ENCODE data around the gene ZNF41. TPM values are rescaled to one million over a fixed set of nuclear protein-coding genes. Genes with fewer than 3 reads are reported as not detected.
"Not testable (repeated sequence)": the region's sequence is repeated elsewhere in the genome, so short reads cannot be mapped to it uniquely, and the experiment has no call there.

Gene ZNF41
- total RNA-seq, 1 donor from 2014 or later, result 7.0 TPM

DNA sequence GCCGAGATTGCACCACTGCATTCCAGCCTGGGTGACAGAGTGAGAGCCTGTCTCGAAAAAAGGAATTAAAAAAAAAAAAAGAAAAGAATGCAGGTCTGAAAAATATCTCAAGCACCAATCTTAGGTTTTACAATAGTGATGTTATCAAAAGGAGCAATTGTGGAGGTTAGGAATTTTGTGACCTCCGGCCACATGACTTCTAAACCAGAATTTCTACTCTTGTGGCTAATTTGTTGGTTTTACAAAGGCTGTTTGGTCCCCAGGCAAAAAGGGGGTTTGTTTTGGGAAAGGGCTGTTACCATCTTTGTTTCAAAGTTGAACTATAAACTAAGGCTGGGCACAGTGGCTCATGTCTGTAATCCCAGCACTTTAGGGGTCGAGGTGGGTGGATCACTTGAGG is 15.4 kb upstream of the ZNF41 start:
- Mint-ChIP-seq H3K4me3 (no peak overlapping the region), H3K27ac (no peak overlapping the region), H3K36me3 (no peaks in the 10 kb centered on the region), H3K27me3 (ENCODE audit: low read depth) (no peaks in the 10 kb centered on the region), H3K9me3 (peaks cover 33% of the 10 kb centered on the region), H3K4me1 (peaks cover 12% of the 10 kb centered on the region)
- no peak for DNase-seq (ENCODE audit: low spot score in 2 of 2, unreplicated experiment in 2 of 2)
- TF ChIP-seq, protein P1, sequence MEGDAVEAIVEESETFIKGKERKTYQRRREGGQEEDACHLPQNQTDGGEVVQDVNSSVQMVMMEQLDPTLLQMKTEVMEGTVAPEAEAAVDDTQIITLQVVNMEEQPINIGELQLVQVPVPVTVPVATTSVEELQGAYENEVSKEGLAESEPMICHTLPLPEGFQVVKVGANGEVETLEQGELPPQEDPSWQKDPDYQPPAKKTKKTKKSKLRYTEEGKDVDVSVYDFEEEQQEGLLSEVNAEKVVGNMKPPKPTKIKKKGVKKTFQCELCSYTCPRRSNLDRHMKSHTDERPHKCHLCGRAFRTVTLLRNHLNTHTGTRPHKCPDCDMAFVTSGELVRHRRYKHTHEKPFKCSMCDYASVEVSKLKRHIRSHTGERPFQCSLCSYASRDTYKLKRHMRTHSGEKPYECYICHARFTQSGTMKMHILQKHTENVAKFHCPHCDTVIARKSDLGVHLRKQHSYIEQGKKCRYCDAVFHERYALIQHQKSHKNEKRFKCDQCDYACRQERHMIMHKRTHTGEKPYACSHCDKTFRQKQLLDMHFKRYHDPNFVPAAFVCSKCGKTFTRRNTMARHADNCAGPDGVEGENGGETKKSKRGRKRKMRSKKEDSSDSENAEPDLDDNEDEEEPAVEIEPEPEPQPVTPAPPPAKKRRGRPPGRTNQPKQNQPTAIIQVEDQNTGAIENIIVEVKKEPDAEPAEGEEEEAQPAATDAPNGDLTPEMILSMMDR (IDR thresholded peaks at IDR 0.05; ENCODE audit: unreplicated experiment), result no peak

DNA sequence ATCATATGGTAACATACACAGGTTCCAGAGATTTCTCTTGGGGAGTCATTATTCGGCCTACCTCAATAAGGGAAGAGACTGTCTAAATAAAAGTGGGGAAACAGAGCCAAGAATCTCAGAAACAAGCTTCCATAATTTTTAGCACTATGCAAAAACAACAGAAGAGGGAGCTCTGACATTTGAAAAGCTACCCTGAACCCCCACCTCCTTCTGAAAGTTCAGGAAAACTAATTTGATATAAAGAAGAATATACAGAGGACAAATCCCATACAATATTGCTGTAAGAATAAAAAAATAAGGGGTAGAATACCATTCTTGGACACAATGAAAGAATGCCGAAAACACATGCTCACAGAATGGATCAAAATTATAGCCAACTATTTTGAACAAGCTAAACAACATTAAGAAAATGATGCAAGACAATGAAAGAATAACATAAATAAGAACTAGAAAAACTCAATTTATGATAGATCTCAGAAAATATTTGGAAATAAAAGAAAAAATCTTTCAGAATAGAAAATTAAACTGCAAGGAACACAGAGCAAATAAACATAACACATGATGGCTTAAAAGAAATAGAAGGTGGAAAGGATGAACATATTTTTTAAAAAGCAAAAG is 14.4 kb upstream of the ZNF41 start:
- Mint-ChIP-seq H3K9me3 (peaks cover 39% of the 10 kb centered on the region), H3K4me1 (peaks cover 12% of the 10 kb centered on the region), H3K4me3 (no peak overlapping the region), H3K27ac (no peak overlapping the region), H3K36me3 (no peaks in the 10 kb centered on the region), H3K27me3 (ENCODE audit: low read depth) (no peaks in the 10 kb centered on the region)
- TF ChIP-seq, protein P1 (IDR thresholded peaks at IDR 0.05; ENCODE audit: unreplicated experiment), result no peak
- no peak for DNase-seq (ENCODE audit: low spot score in 2 of 2, unreplicated experiment in 2 of 2)

DNA sequence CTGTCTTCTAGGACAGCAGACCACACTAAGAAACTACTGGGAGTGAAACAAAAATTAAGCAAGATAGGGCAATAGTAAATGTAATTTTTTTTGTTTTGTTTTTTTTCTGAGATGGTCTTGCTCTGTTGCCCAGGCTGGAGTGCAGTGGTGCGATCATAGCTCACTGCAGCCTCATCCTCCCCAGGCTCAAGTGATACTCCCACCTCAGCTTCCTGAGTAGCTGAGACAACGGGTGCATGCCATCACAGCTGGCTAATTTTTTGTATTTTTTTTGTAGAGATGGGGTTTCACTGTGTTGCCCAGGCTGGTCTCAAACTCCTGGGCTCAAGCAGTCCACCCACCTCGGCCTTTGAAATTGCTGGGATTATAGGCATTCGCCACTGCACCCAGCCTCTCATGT is 9.1 kb upstream of the ZNF41 start:
- peaks cover 50% of the 10 kb centered on the region for H3K9me3 Mint-ChIP-seq
- H3K27me3 Mint-ChIP-seq (ENCODE audit: low read depth); H3K4me3 Mint-ChIP-seq; DNase-seq (ENCODE audit: low spot score in 2 of 2, unreplicated experiment in 2 of 2); H3K4me1 Mint-ChIP-seq; H3K27ac Mint-ChIP-seq; H3K36me3 Mint-ChIP-seq: not testable (repeated sequence)

DNA sequence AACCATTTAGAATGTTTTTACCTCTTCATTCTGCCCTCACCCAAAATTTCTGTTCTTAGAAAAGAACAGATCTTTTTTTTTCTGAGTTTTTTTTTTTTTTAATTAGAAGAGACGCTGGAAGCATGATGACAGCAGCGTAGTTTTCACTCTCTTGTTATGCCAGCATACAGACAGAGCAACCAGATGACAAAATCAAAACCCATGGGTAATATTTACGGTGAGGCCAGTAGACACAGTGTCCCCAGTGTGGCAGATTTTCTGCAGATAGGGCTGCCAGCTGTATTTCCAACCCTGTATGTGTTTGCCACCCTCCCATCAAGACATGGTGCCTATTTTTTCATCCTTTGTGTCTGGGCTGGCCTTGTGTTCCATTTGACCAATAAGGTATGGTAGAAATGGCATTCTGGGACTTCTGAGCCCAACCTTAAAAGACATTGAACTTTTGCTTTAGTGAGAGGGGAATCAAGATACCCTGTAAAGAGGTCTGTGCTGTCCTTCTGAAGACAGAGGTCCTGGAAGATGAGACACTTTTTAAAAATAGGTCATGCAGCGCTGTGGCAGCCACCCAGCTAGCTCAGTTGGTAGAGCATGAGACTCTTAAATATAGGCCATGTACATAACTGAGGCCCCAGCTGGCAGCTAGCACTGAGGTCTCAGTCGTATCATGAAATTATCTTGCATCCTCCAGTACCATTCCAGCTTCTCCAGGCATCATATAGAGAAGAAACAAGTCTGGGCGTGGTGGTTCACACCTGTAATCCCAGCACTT is 6.7 kb upstream of the ZNF41 start:
- Mint-ChIP-seq H3K4me3 (no peak overlapping the region), H3K27ac (no peak overlapping the region), H3K27me3 (ENCODE audit: low read depth) (no peaks in the 10 kb centered on the region), H3K4me1 (peaks cover 7% of the 10 kb centered on the region), H3K36me3 (no peaks in the 10 kb centered on the region), H3K9me3 (peaks cover 32% of the 10 kb centered on the region)
- no peak for DNase-seq (ENCODE audit: low spot score in 2 of 2, unreplicated experiment in 2 of 2)
- TF ChIP-seq, protein P1 (IDR thresholded peaks at IDR 0.05; ENCODE audit: unreplicated experiment), result no peak

DNA sequence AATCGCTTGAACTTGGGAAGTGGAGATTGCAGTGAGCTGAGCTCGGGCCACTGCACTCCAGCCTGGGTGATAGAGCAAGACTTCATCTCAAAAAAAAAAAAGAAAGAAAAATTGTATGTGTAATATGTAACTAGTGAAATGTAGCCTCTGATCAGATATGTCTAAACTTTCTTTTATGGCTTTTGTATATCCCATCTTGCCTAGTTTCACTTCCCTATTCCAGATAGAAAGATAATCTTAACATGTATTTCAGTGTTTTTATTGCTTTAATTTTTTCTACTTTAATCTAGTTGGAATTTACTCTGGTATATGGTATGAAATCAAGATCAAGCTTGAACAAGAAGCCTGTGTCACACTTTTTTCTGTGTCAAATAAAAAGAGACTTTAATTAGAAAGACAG is 1.9 kb upstream of the ZNF41 start:
- peaks cover 9% of the 10 kb centered on the region for H3K9me3 Mint-ChIP-seq
- DNase-seq (ENCODE audit: low spot score in 2 of 2, unreplicated experiment in 2 of 2), result no peak
- H3K4me1 Mint-ChIP-seq, result peaks cover 20% of the 10 kb centered on the region
- no peaks in the 10 kb centered on the region for H3K36me3 Mint-ChIP-seq
- H3K4me3 Mint-ChIP-seq, result peak overlapping the region; percentile 72
- TF ChIP-seq, protein P1 (IDR thresholded peaks at IDR 0.05; ENCODE audit: unreplicated experiment), result no peak
- H3K27ac Mint-ChIP-seq, result peak overlapping the region; percentile 9
- H3K27me3 Mint-ChIP-seq (ENCODE audit: low read depth), result no peaks in the 10 kb centered on the region
